DND-41 (cell line): ENCODE results near the gene KCNMA1.
"Not testable (repeated sequence)": the region's sequence is repeated elsewhere in the genome, so short reads cannot be mapped to it uniquely, and the experiment has no call there.

Experiments used
- CTCF ChIP-seq: IDR thresholded peaks from 2 replicates; pipeline ENCODE4 v1.5.1; 2012; ENCODE audit warnings: borderline replicate concordance, low read length, moderate library complexity, mild to moderate bottlenecking; ENCODE audit not compliant: poor library complexity, severe bottlenecking; ENCODE audit errors: extremely low read depth
- EZH2 ChIP-seq: IDR thresholded peaks from 3 replicates; pipeline ENCODE4 v1.6.1; 2012; ENCODE audit warnings: borderline replicate concordance, low read depth, mild to moderate bottlenecking, moderate library complexity, low read length, inconsistent platforms; ENCODE audit not compliant: severe bottlenecking

- not testable (repeated sequence) for TF ChIP-seq CTCF, EZH2
Measured at GRCh38 chr10:77412573-77413133, 225.0 kb downstream of the KCNMA1 start.
